IPS-11a (cell line): ENCODE measurements around the gene PTGES.

ENCODE experiments used
- H3K4me3 ChIP-seq: one replicate; pipeline ENCODE4 v1.5.1; 2013; ENCODE audit warnings: low read depth, low read length, control low read depth

Gene PTGES

GRCh38 chr9:129748249-129748648, 4.6 kb downstream of the PTGES start:
- H3K4me3 ChIP-seq, result no peak overlapping the region

- H3K4me3 ChIP-seq, result no peak overlapping the region
Observed at GRCh38 chr9:129746092-129746777, 6.6 kb downstream of the PTGES start.

- H3K4me3 ChIP-seq, result no peak overlapping the region
Observed at GRCh38 chr9:129745200-129745599, 7.6 kb downstream of the PTGES start.

- no peak overlapping the region for H3K4me3 ChIP-seq
Observed at GRCh38 chr9:129740666-129741464, 12.0 kb downstream of the PTGES start.

GRCh38 chr9:129740174-129740573, 12.7 kb downstream of the PTGES start:
- no peak overlapping the region for H3K4me3 ChIP-seq

- H3K4me3 ChIP-seq, result no peak overlapping the region
Observed at GRCh38 chr9:129739432-129739831, 13.4 kb downstream of the PTGES start.

GRCh38 chr9:129737479-129738274, 15.2 kb downstream of the PTGES start:
- H3K4me3 ChIP-seq, result peak overlapping the region; percentile 55

- H3K4me3 ChIP-seq, result no peak overlapping the region
Observed at GRCh38 chr9:129736334-129736733, 16.5 kb downstream of the PTGES start.

GRCh38 chr9:129735546-129735945, 17.3 kb downstream of the PTGES start:
- no peak overlapping the region for H3K4me3 ChIP-seq

GRCh38 chr9:129733632-129733953, 19.2 kb downstream of the PTGES start:
- no peak overlapping the region for H3K4me3 ChIP-seq

- H3K4me3 ChIP-seq, result no peak overlapping the region
Observed at GRCh38 chr9:129732946-129733631, 19.8 kb downstream of the PTGES start.

- H3K4me3 ChIP-seq, result no peak overlapping the region
Observed at GRCh38 chr9:129732100-129732499, 20.7 kb downstream of the PTGES start.

GRCh38 chr9:129731477-129732085, 21.3 kb downstream of the PTGES start:
- no peak overlapping the region for H3K4me3 ChIP-seq

GRCh38 chr9:129728744-129729143, 24.1 kb downstream of the PTGES start:
- no peak overlapping the region for H3K4me3 ChIP-seq

GRCh38 chr9:129726322-129727160, 26.3 kb downstream of the PTGES start:
- H3K4me3 ChIP-seq, result no peak overlapping the region

- no peak overlapping the region for H3K4me3 ChIP-seq
Observed at GRCh38 chr9:129725795-129726251, 27.0 kb downstream of the PTGES start.

GRCh38 chr9:129724456-129725190, 28.2 kb downstream of the PTGES start:
- no peak overlapping the region for H3K4me3 ChIP-seq

- H3K4me3 ChIP-seq, result no peak overlapping the region
Observed at GRCh38 chr9:129722913-129723312, 29.9 kb downstream of the PTGES start.
